Measurements from ENCODE around the gene PNLIP.

Gene PNLIP

GRCh38 chr10:116613471-116613870, 67.7 kb downstream of the PNLIP start:
- peaks cover 22% of the 10 kb centered on the region for H3K27me3 Mint-ChIP-seq
- no peak overlapping the region for H3K27ac Mint-ChIP-seq
- intact Hi-C loops (cut with micrococcal nuclease): no loop called here
- H3K9me3 Mint-ChIP-seq: no peaks in the 10 kb centered on the region
- H3K4me3 Mint-ChIP-seq: no peak overlapping the region
- H3K4me1 Mint-ChIP-seq (ENCODE audit: low read depth): no peaks in the 10 kb centered on the region
- H3K36me3 Mint-ChIP-seq (ENCODE audit: low read depth): no peaks in the 10 kb centered on the region

GRCh38 chr10:116614796-116615195, 69.1 kb downstream of the PNLIP start:
- peaks cover 11% of the 10 kb centered on the region for H3K27me3 Mint-ChIP-seq
- no peak overlapping the region for H3K27ac Mint-ChIP-seq
- intact Hi-C loops (cut with micrococcal nuclease): no loop called here
- no peak overlapping the region for H3K4me3 Mint-ChIP-seq
- no peaks in the 10 kb centered on the region for H3K9me3 Mint-ChIP-seq
- H3K4me1 Mint-ChIP-seq (ENCODE audit: low read depth): no peaks in the 10 kb centered on the region
- H3K36me3 Mint-ChIP-seq (ENCODE audit: low read depth): no peaks in the 10 kb centered on the region

GRCh38 chr10:116615199-116615776, 69.6 kb downstream of the PNLIP start:
- no peaks in the 10 kb centered on the region for H3K4me1 Mint-ChIP-seq (ENCODE audit: low read depth)
- H3K27ac Mint-ChIP-seq: no peak overlapping the region
- no peak overlapping the region for H3K4me3 Mint-ChIP-seq
- no peaks in the 10 kb centered on the region for H3K9me3 Mint-ChIP-seq
- peaks cover 6% of the 10 kb centered on the region for H3K27me3 Mint-ChIP-seq
- intact Hi-C loops (cut with micrococcal nuclease): no loop called here
- H3K36me3 Mint-ChIP-seq (ENCODE audit: low read depth): no peaks in the 10 kb centered on the region

Data from dendritic cell treated with granulocyte-macrophage colony-stimulating factor and Interleukin-4, amounts not matched to agents 40 ng/mL and 50 ng/mL, for 4 days (primary cell).